ENCODE results near the gene SAPCD1. TPM values are rescaled to one million over a fixed set of nuclear protein-coding genes. Genes with fewer than 3 reads are reported as not detected.
A peak's percentile ranks its signal among the peaks of the same experiment; 100 is the strongest.
"Not testable (repeated sequence)": the region's sequence is repeated elsewhere in the genome, so short reads cannot be mapped to it uniquely, and the experiment has no call there.

Gene SAPCD1
- total RNA-seq, 2 experiments from 2014 or later, result 13.1 to 18.1 TPM

- Mint-ChIP-seq H3K4me3 (peak overlapping the region; percentile 98), H3K4me1 (peaks cover 36% of the 10 kb centered on the region)
Measured at GRCh38 chr6:31794294-31794865, 31.9 kb downstream of the SAPCD1 start.

GRCh38 chr6:31794866-31795615 lies 32.6 kb downstream of the SAPCD1 start:
- POLR2A ChIA-PET, result interaction anchor here (0.6 to 6.1 kb wide), 17 partner anchors 11 to 130 kb away, joined by 3 to 66 read pairs (median 4); partner anchors contain the start of genes CLIC1, GPANK1, HSPA1A and HSPA1B
- Mint-ChIP-seq H3K27ac (peak overlapping the region; percentile 97), H3K9me3 (no peaks in the 10 kb centered on the region), H3K4me3 (peak overlapping the region; percentile 98), H3K4me1 (peaks cover 36% of the 10 kb centered on the region), H3K27me3 (no peaks in the 10 kb centered on the region), H3K36me3 (peaks cover 18% of the 10 kb centered on the region)
- DNase-seq (peak; percentile 49), ATAC-seq (ENCODE audit: low read depth) (peak; percentile 3)

More at GRCh38 chr6:31794294-31794865, 31.9 kb downstream of the SAPCD1 start:
- no peak for ATAC-seq (ENCODE audit: low read depth)
- Mint-ChIP-seq H3K9me3 (no peaks in the 10 kb centered on the region), H3K36me3 (peaks cover 20% of the 10 kb centered on the region), H3K27ac (peak overlapping the region; percentile 82), H3K27me3 (no peaks in the 10 kb centered on the region)
- POLR2A ChIA-PET, result interaction anchor here (0.6 to 6.1 kb wide), 11 partner anchors 10 to 130 kb away, joined by 3 to 66 read pairs (median 5); partner anchors contain the start of genes CLIC1, GPANK1, HSPA1A and HSPA1L
- DNase-seq, result no peak

GRCh38 chr6:31795616-31796298 lies 33.3 kb downstream of the SAPCD1 start, which contains the start of gene VARS1:
Gene VARS1, minus strand, starts transcription at chr6:31795752. Its CDS starts 535 bp downstream, at chr6:31795217.
- peak within 1 kb of the TSS; percentile 98 for H3K4me3 Mint-ChIP-seq
- no peaks in the 10 kb centered on the region for H3K9me3 Mint-ChIP-seq
- H3K4me1 Mint-ChIP-seq, result peaks cover 35% of the 10 kb centered on the region
- peaks cover 15% of the 10 kb centered on the region for H3K36me3 Mint-ChIP-seq
- peak within 1 kb of the TSS; percentile 97 for H3K27ac Mint-ChIP-seq
- no peaks in the 10 kb centered on the region for H3K27me3 Mint-ChIP-seq
- POLR2A ChIA-PET, result interaction anchor here (0.6 to 6.1 kb wide), 17 partner anchors 11 to 131 kb away, joined by 3 to 66 read pairs (median 4); partner anchors contain the start of genes CLIC1, GPANK1, HSPA1B and LSM2
- peak; percentile 92 for DNase-seq
- peak; percentile 82 for ATAC-seq (ENCODE audit: low read depth)

- H3K36me3 Mint-ChIP-seq, result peaks cover 14% of the 10 kb centered on the region
- DNase-seq, result no peak
- ATAC-seq (ENCODE audit: low read depth), result no peak
- POLR2A ChIA-PET, result interaction anchor here (0.6 to 6.1 kb wide), 10 partner anchors 10 to 144 kb away, joined by 3 to 66 read pairs (median 7); partner anchors contain the start of genes BAG6, HSPA1A, HSPA1B and HSPA1L
- H3K9me3 Mint-ChIP-seq, result no peaks in the 10 kb centered on the region
- no peaks in the 10 kb centered on the region for H3K27me3 Mint-ChIP-seq
- H3K27ac Mint-ChIP-seq, result peak overlapping the region; percentile 94
- H3K4me1 Mint-ChIP-seq, result peaks cover 32% of the 10 kb centered on the region
- peak overlapping the region; percentile 24 for H3K4me3 Mint-ChIP-seq
Measured at GRCh38 chr6:31796993-31797385, 34.5 kb downstream of the SAPCD1 start.

- Mint-ChIP-seq H3K9me3 (no peaks in the 10 kb centered on the region), H3K27me3 (no peaks in the 10 kb centered on the region), H3K27ac (peak overlapping the region; percentile 94), H3K4me1 (peaks cover 30% of the 10 kb centered on the region), H3K4me3 (peak overlapping the region; percentile 76), H3K36me3 (peaks cover 11% of the 10 kb centered on the region)
- ATAC-seq (ENCODE audit: low read depth), result peak; percentile 62
- POLR2A ChIA-PET, result interaction anchor here (0.6 to 6.1 kb wide), 7 partner anchors 9 to 145 kb away, joined by 3 to 66 read pairs (median 6); partner anchors contain the start of genes BAG6, HSPA1A, HSPA1L and LSM2
- DNase-seq, result no peak
Measured at GRCh38 chr6:31797588-31797987, 35.1 kb downstream of the SAPCD1 start.

GRCh38 chr6:31799781-31800180 lies 37.3 kb downstream of the SAPCD1 start:
- ATAC-seq (ENCODE audit: low read depth) (no peak), DNase-seq (no peak)
- Mint-ChIP-seq H3K4me1 (peaks cover 26% of the 10 kb centered on the region), H3K4me3 (no peak overlapping the region), H3K27ac (no peak overlapping the region), H3K36me3 (peaks cover 16% of the 10 kb centered on the region), H3K9me3 (no peaks in the 10 kb centered on the region), H3K27me3 (no peaks in the 10 kb centered on the region)
- POLR2A ChIA-PET, result interaction anchor here (0.9 to 6.1 kb wide), 3 partner anchors 7 to 61 kb away, joined by 4 to 66 read pairs (median 10); partner anchors contain the start of gene LSM2

- ATAC-seq (ENCODE audit: low read depth); H3K27me3 Mint-ChIP-seq; DNase-seq; H3K9me3 Mint-ChIP-seq; H3K4me3 Mint-ChIP-seq: not testable (repeated sequence)
- POLR2A ChIA-PET, result interaction anchor here (0.7 kb wide), 1 partner anchor 171 kb away, joined by 4 read pairs; no protein-coding TSS in a partner anchor
- Mint-ChIP-seq H3K4me1 (peaks cover 34% of the 10 kb centered on the region), H3K27ac (peak overlapping the region; percentile 42), H3K36me3 (peaks cover 16% of the 10 kb centered on the region)
Measured at GRCh38 chr6:31801031-31801927, 38.8 kb downstream of the SAPCD1 start.

GRCh38 chr6:31805939-31806469 lies 43.5 kb downstream of the SAPCD1 start:
- peaks cover 23% of the 10 kb centered on the region for H3K4me1 Mint-ChIP-seq
- peak overlapping the region; percentile 94 for H3K27ac Mint-ChIP-seq
- no peaks in the 10 kb centered on the region for H3K27me3 Mint-ChIP-seq
- peaks cover 21% of the 10 kb centered on the region for H3K36me3 Mint-ChIP-seq
- no peaks in the 10 kb centered on the region for H3K9me3 Mint-ChIP-seq
- H3K4me3 Mint-ChIP-seq, result peak overlapping the region; percentile 99
- POLR2A ChIA-PET, result interaction anchor here (0.8 to 4.0 kb wide), 19 partner anchors 9 to 213 kb away, joined by 3 to 66 read pairs (median 5); partner anchors contain the start of genes ABHD16A, C6orf47, CLIC1 and DDAH2
- ATAC-seq (ENCODE audit: low read depth) (peak; percentile 23), DNase-seq (no peak)

GRCh38 chr6:31806470-31807272 lies 44.2 kb downstream of the SAPCD1 start, which contains the start of gene LSM2:
Gene LSM2, minus strand, starts transcription at chr6:31806966. Its CDS starts 209 bp downstream, at chr6:31806757.
- Mint-ChIP-seq H3K4me1 (peaks cover 20% of the 10 kb centered on the region), H3K4me3 (peak within 1 kb of the TSS; percentile 99), H3K27ac (peak within 1 kb of the TSS; percentile 94), H3K9me3 (no peaks in the 10 kb centered on the region), H3K36me3 (peaks cover 20% of the 10 kb centered on the region), H3K27me3 (no peaks in the 10 kb centered on the region)
- peak; percentile 96 for ATAC-seq (ENCODE audit: low read depth)
- POLR2A ChIA-PET, result interaction anchor here (0.6 to 4.0 kb wide), 32 partner anchors 8 to 1165 kb away, joined by 3 to 66 read pairs (median 4); partner anchors contain the start of genes ABHD16A, C6orf47, CLIC1 and DDAH2
- peak; percentile 98 for DNase-seq

GRCh38 chr6:31808599-31808998 lies 46.1 kb downstream of the SAPCD1 start:
- peaks cover 13% of the 10 kb centered on the region for H3K36me3 Mint-ChIP-seq
- H3K9me3 Mint-ChIP-seq; DNase-seq; H3K27ac Mint-ChIP-seq; ATAC-seq (ENCODE audit: low read depth); H3K4me3 Mint-ChIP-seq; H3K27me3 Mint-ChIP-seq: not testable (repeated sequence)
- POLR2A ChIA-PET, result interaction anchor here (0.8 to 4.0 kb wide), 2 partner anchors 11 kb away, joined by 8 to 66 read pairs; partner anchors contain the start of gene VARS1
- peaks cover 18% of the 10 kb centered on the region for H3K4me1 Mint-ChIP-seq

- peaks cover 13% of the 10 kb centered on the region for H3K36me3 Mint-ChIP-seq
Measured at GRCh38 chr6:31811645-31812044, 49.2 kb downstream of the SAPCD1 start.

More at GRCh38 chr6:31811645-31812044, 49.2 kb downstream of the SAPCD1 start:
- no peak overlapping the region for H3K27ac Mint-ChIP-seq
- no peak overlapping the region for H3K4me3 Mint-ChIP-seq
- DNase-seq (no peak), ATAC-seq (ENCODE audit: low read depth) (no peak)
- no peaks in the 10 kb centered on the region for H3K9me3 Mint-ChIP-seq
- H3K27me3 Mint-ChIP-seq, result no peaks in the 10 kb centered on the region
- POLR2A ChIA-PET, result interaction anchor here (0.7 kb wide), 1 partner anchor 16 kb away, joined by 3 read pairs; the partner anchor contains the start of gene VARS1
- peaks cover 12% of the 10 kb centered on the region for H3K4me1 Mint-ChIP-seq

All from activated naive CD8-positive, alpha-beta T cell treated with anti-CD3 and anti-CD28 coated beads, Interleukin-2, amount 10 ng/mL, durations not matched to agents 7 days and 5 days (primary cell).